ENCODE results near the gene CLRN2. TPM values are rescaled to one million over a fixed set of nuclear protein-coding genes. Genes with fewer than 3 reads are reported as not detected.

Gene CLRN2
- total RNA-seq, 4 donors from 2014 or later: not detected

DNA sequence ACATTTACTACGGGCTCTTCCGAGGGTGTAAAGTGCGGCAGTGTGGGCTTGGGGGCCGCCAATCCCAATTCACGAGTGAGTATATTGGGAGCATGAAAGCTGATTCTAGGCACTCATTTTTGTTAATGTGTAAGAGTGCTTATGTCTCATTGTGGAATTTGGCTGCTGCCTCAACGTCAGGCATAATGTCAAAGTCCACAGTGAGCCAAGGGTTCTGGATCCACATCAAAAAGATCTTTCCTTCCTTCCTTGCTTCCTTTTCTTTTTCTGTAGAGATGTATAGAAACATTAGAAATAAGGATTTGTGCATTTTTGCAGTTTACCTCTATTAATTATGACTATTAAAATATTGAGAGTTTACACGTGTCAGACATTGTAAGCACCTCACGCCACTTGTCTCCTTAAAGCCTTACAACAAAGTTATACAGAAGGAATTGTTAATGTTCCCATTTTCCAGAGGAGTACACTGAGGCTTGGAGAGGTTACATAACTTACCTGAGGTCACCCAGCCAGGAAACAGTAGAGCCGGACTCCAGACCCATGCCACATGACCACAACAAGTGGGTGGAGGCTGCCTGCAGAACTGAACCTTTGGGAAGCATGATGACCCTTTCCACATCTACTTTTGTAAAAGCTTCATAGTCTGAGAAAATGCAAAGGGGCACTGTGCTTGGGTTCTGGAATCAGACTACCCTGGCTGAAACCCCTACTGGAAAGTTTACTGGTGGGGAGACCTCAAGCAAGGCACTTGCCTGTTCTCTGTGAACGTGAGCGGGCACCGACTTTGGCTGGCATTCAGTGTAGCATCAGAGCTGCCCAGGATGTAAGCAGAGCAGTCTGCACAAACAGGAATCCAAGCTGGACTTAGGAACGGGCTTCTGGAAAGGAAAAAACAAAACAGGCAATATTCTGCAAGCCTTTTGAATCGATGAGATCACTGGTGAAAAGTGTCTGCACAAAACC is 761 bp downstream of the CLRN2 start:
- Histone ChIP-seq H3K4me3 (no peak overlapping the region), H3K27ac (no peak overlapping the region), H3K4me1 (peaks cover 3 to 6% of the 10 kb centered on the region in 2 donors), H3K9me3 (no peaks in the 10 kb centered on the region), H3K36me3 (no peaks in the 10 kb centered on the region), H3K27me3 (no peaks in the 10 kb centered on the region)
- intact Hi-C loops (cut with DNase I; ENCODE audit: low total_unique reads) (no loop called here), in situ Hi-C loops (cut with MboI; ENCODE audit: low sequenced_read_pairs in 4 of 4) (no loop called here)
- no peak for ATAC-seq
- DNase-seq: no peak
- TF ChIP-seq POLR2A (IDR thresholded peaks at IDR 0.05): no peak
- TF ChIP-seq, protein P1, sequence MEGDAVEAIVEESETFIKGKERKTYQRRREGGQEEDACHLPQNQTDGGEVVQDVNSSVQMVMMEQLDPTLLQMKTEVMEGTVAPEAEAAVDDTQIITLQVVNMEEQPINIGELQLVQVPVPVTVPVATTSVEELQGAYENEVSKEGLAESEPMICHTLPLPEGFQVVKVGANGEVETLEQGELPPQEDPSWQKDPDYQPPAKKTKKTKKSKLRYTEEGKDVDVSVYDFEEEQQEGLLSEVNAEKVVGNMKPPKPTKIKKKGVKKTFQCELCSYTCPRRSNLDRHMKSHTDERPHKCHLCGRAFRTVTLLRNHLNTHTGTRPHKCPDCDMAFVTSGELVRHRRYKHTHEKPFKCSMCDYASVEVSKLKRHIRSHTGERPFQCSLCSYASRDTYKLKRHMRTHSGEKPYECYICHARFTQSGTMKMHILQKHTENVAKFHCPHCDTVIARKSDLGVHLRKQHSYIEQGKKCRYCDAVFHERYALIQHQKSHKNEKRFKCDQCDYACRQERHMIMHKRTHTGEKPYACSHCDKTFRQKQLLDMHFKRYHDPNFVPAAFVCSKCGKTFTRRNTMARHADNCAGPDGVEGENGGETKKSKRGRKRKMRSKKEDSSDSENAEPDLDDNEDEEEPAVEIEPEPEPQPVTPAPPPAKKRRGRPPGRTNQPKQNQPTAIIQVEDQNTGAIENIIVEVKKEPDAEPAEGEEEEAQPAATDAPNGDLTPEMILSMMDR (IDR thresholded peaks at IDR 0.05 in 4 of 5, conservative IDR thresholded peaks at IDR 0.05 in 1 of 5): no peak

DNA sequence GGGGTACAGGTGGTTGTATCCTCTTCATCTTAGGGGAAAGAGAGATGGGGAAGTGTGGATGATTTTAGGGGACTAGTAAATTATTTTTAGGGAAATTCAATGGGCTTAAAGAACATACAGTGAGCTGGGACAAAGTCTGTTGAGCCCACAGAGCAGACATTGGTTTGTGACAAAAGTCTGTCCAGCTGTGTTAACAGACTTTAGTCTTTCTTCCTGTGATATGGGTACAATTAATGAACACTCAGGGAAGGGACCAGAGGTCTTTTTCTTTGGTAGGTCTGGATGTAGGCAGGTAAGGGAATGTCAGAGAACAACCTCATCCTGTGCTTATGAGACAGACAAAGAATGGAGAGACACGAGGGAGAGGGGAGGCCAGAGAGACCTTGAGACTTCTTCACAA is 2.0 kb downstream of the CLRN2 start:
- H3K36me3 ChIP-seq: no peaks in the 10 kb centered on the region
- H3K4me1 ChIP-seq: no peaks in the 10 kb centered on the region
- H3K27me3 ChIP-seq: no peaks in the 10 kb centered on the region
- no peak overlapping the region for H3K4me3 ChIP-seq
- no peaks in the 10 kb centered on the region for H3K9me3 ChIP-seq
- no peak for TF ChIP-seq POLR2A (IDR thresholded peaks at IDR 0.05)
- TF ChIP-seq, protein P1 (IDR thresholded peaks at IDR 0.05 in 4 of 5, conservative IDR thresholded peaks at IDR 0.05 in 1 of 5): no peak
- in situ Hi-C loops (cut with MboI; ENCODE audit: low sequenced_read_pairs in 4 of 4): no loop called here
- no peak overlapping the region for H3K27ac ChIP-seq
- intact Hi-C loops (cut with DNase I; ENCODE audit: low total_unique reads): no loop called here
- DNase-seq (no peak), ATAC-seq (no peak)

DNA sequence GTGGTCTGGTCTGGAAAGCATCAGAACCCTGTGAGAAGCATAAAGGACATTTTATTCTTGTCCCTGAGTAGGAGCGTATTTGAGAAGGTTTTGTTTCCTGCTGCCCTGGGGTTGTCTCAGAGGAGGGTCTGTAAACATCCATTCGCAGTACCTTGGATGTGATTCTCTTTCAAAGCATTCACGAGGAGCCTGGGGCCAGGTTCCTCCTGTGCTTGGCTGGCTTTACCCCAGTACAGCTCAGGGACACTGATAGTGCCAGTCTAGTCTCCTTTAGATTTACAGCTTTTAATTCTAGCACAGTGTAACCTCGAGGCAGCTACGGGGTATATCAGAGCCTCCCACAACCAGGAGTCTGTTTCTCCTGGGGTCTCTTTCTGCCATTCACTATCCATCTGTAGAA is 2.7 kb downstream of the CLRN2 start:
- in situ Hi-C loops (cut with MboI; ENCODE audit: low sequenced_read_pairs in 4 of 4): no loop called here
- no peaks in the 10 kb centered on the region for H3K27me3 ChIP-seq
- H3K4me1 ChIP-seq: no peaks in the 10 kb centered on the region

DNA sequence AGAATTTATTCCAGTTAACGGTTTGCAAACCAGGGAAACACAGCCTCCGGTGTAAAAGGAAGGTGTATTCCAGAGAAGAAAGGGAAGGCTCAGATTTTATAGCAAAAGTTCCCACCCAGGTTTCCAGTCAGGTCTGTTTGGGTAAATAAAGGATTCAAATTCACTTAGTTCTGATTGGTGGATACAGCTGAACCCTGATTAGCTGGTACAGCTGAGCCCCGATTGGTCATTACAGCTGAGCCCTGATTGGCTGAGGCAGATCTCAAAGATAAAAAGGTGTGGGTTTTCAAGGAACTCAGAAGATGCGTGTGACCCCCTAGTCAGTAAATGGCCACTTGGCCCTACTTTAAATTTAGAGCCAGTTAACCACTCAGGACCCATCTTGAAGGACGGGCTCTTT is 6.6 kb downstream of the CLRN2 start:
- DNase-seq: no peak
- ATAC-seq: no peak
- TF ChIP-seq POLR2A (IDR thresholded peaks at IDR 0.05): no peak
- TF ChIP-seq, protein P1 (IDR thresholded peaks at IDR 0.05 in 4 of 5, conservative IDR thresholded peaks at IDR 0.05 in 1 of 5): no peak
- in situ Hi-C loops (cut with MboI; ENCODE audit: low sequenced_read_pairs in 4 of 4) (no loop called here), intact Hi-C loops (cut with DNase I; ENCODE audit: low total_unique reads) (no loop called here)
- H3K36me3 ChIP-seq: no peaks in the 10 kb centered on the region
- no peaks in the 10 kb centered on the region for H3K4me1 ChIP-seq
- H3K27me3 ChIP-seq: no peaks in the 10 kb centered on the region
- H3K27ac ChIP-seq: no peak overlapping the region
- no peaks in the 10 kb centered on the region for H3K9me3 ChIP-seq
- no peak overlapping the region for H3K4me3 ChIP-seq

More for the DNA sequence above, 2.7 kb downstream of the CLRN2 start:
- no peak for DNase-seq
- TF ChIP-seq, protein P1 (IDR thresholded peaks at IDR 0.05 in 4 of 5, conservative IDR thresholded peaks at IDR 0.05 in 1 of 5): no peak
- TF ChIP-seq POLR2A (IDR thresholded peaks at IDR 0.05): no peak
- no peak for ATAC-seq
- intact Hi-C loops (cut with DNase I; ENCODE audit: low total_unique reads): no loop called here
- Histone ChIP-seq H3K27ac (no peak overlapping the region), H3K9me3 (no peaks in the 10 kb centered on the region), H3K4me3 (no peak overlapping the region), H3K36me3 (no peaks in the 10 kb centered on the region)

All from gastrocnemius medialis (tissue), 4 donors.